Measurements from ENCODE around the gene SIRT6. TPM values are rescaled to one million over a fixed set of nuclear protein-coding genes. Genes with fewer than 3 reads are reported as not detected.
A peak's percentile ranks its signal among the peaks of the same experiment; 100 is the strongest.
"Not testable (repeated sequence)": the region's sequence is repeated elsewhere in the genome, so short reads cannot be mapped to it uniquely, and the experiment has no call there.

Gene SIRT6
- total and polyA plus RNA-seq, 4 experiments from 2014 or later: 0.19 to 27.0 (median 15.9) TPM

DNA sequence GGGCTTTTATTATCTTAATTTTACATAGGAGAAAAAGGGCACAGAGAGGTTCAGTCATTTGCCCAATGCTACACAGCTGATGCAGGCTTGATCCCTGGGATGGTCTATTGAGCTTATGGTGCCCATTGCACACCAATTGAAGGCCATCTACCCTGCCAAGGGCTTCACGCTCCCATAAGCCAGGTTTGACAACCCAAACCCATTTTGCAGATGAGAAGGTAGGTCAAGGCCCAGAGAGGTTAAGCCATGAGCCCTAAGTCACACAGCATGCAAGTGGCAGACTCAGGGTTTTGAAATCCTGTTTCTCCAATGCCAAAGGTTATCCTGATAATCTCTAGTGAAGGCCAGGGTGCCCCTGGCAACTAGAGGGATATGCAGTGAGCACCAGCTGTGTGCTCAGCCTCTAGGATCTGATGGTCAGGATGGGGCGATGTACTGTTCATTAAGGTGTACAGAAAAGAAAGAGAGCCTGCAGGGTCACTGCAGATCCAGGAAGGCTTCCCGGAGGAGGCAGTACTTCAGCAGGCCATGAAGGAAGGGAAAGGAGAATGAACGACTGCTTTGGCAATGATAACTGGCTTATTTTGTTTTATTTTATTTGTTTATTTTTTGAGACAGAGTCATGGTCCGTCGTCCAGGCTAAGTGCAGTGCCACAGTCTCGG is 20.8 kb downstream of the SIRT6 start:
- Histone ChIP-seq H3K27ac (ENCODE audit: low read depth, low read length) (no peak overlapping the region), H3K4me3 (ENCODE audit: low read length in 2 of 2) (no peak overlapping the region), H3K9me3 (ENCODE audit: control insufficient read depth in 1 of 2, low read length in 2 of 2) (no peaks in the 10 kb centered on the region), H3K4me1 (ENCODE audit: insufficient read depth, low read length) (no peaks in the 10 kb centered on the region), H3K27me3 (ENCODE audit: insufficient read depth, low read length) (no peaks in the 10 kb centered on the region), H3K36me3 (ENCODE audit: insufficient read depth, low read length) (no peaks in the 10 kb centered on the region)
- Mint-ChIP-seq H3K9me3 (no peaks in the 10 kb centered on the region), H3K27ac (no peak overlapping the region), H3K36me3 (no peaks in the 10 kb centered on the region), H3K4me1 (no peaks in the 10 kb centered on the region), H3K4me3 (no peak overlapping the region), H3K27me3 (peaks cover 2 to 6% of the 10 kb centered on the region in 2 donors)
- POLR2A ChIA-PET (ENCODE audit: partially characterized antibody): no interaction called here
- no peak for DNase-seq
- CTCF ChIA-PET (ENCODE audit: partially characterized antibody): interaction anchor here (1.1 kb wide), 1 partner anchor 21 kb away, joined by 6 read pairs; no protein-coding TSS in a partner anchor
- intact Hi-C loops (cut with micrococcal nuclease): no loop called here

DNA sequence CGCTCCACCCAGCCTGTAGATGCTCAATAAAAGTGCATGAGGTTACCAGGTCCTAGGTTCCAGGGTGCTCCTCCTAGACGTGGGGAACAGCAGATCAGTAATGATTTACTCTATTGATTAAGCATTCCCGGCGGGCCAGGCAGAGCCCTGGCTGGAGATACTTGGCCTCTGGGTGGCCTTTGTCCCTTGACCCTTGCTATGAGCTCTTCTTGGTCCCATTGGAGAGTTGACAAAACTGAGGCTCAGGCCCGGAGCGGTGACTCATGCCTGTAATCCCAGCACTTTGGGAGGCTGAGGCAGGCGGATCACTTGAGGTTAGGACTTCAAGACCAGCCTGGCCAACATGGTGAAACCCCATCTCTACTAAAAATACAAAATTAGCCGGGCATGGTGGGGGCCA is 24.4 kb downstream of the SIRT6 start:
- CTCF ChIA-PET (ENCODE audit: partially characterized antibody): interaction anchor here (0.7 to 1.9 kb wide), 2 partner anchors 18 to 35 kb away, joined by 3 to 5 read pairs; no protein-coding TSS in a partner anchor
- DNase-seq; intact Hi-C loops (cut with micrococcal nuclease); H3K4me3 Mint-ChIP-seq; H3K4me1 Mint-ChIP-seq; H3K36me3 Mint-ChIP-seq; H3K36me3 ChIP-seq (ENCODE audit: insufficient read depth, low read length); POLR2A ChIA-PET (ENCODE audit: partially characterized antibody); H3K27me3 ChIP-seq (ENCODE audit: insufficient read depth, low read length); H3K9me3 ChIP-seq (ENCODE audit: control insufficient read depth in 1 of 2, low read length in 2 of 2); H3K27me3 Mint-ChIP-seq; H3K27ac ChIP-seq (ENCODE audit: low read depth, low read length); H3K9me3 Mint-ChIP-seq; H3K4me1 ChIP-seq (ENCODE audit: insufficient read depth, low read length); H3K4me3 ChIP-seq (ENCODE audit: low read length in 2 of 2); H3K27ac Mint-ChIP-seq: not testable (repeated sequence)

GRCh38 chr19:4157164-4157563 is 25.2 kb downstream of the SIRT6 start:
- ChIA-PET POLR2A (ENCODE audit: partially characterized antibody) (no interaction called here), CTCF (ENCODE audit: partially characterized antibody) (interaction anchor here (0.7 to 1.9 kb wide), 2 partner anchors 17 to 36 kb away, joined by 3 to 5 read pairs; no protein-coding TSS in a partner anchor)
- Mint-ChIP-seq H3K4me1 (peaks cover 2 to 14% (median 7%) of the 10 kb centered on the region in 4 donors), H3K4me3 (no peak overlapping the region), H3K27ac (peak overlapping the region in 1 of 7 donors; percentile 50), H3K27me3 (peaks cover 0 to 3% of the 10 kb centered on the region in 2 donors), H3K36me3 (no peaks in the 10 kb centered on the region), H3K9me3 (no peaks in the 10 kb centered on the region)
- no peak overlapping the region for H3K27ac ChIP-seq (ENCODE audit: low read depth, low read length)
- no peaks in the 10 kb centered on the region for H3K27me3 ChIP-seq (ENCODE audit: insufficient read depth, low read length)
- H3K9me3 ChIP-seq (ENCODE audit: control insufficient read depth in 1 of 2, low read length in 2 of 2): no peaks in the 10 kb centered on the region
- no peak overlapping the region for H3K4me3 ChIP-seq (ENCODE audit: low read length in 2 of 2)
- H3K4me1 ChIP-seq (ENCODE audit: insufficient read depth, low read length): peaks cover 9% of the 10 kb centered on the region
- intact Hi-C loops (cut with micrococcal nuclease): no loop called here
- no peak for DNase-seq
- no peaks in the 10 kb centered on the region for H3K36me3 ChIP-seq (ENCODE audit: insufficient read depth, low read length)

GRCh38 chr19:4154571-4155312 is 27.6 kb downstream of the SIRT6 start:
- DNase-seq: no peak
- Histone ChIP-seq H3K4me3 (ENCODE audit: low read length in 2 of 2) (no peak overlapping the region), H3K9me3 (ENCODE audit: control insufficient read depth in 1 of 2, low read length in 2 of 2) (no peaks in the 10 kb centered on the region), H3K27me3 (ENCODE audit: insufficient read depth, low read length) (no peaks in the 10 kb centered on the region), H3K4me1 (ENCODE audit: insufficient read depth, low read length) (peaks cover 9% of the 10 kb centered on the region), H3K27ac (ENCODE audit: low read depth, low read length) (no peak overlapping the region), H3K36me3 (ENCODE audit: insufficient read depth, low read length) (no peaks in the 10 kb centered on the region)
- no peak overlapping the region for H3K27ac Mint-ChIP-seq
- H3K9me3 Mint-ChIP-seq: no peaks in the 10 kb centered on the region
- peaks cover 2 to 14% (median 7%) of the 10 kb centered on the region in 4 donors for H3K4me1 Mint-ChIP-seq
- H3K36me3 Mint-ChIP-seq: no peaks in the 10 kb centered on the region
- H3K27me3 Mint-ChIP-seq: no peaks in the 10 kb centered on the region
- POLR2A ChIA-PET (ENCODE audit: partially characterized antibody): no interaction called here
- H3K4me3 Mint-ChIP-seq: no peak overlapping the region
- CTCF ChIA-PET (ENCODE audit: partially characterized antibody): interaction anchor here (1.5 kb wide), 1 partner anchor 15 kb away, joined by 5 read pairs; no protein-coding TSS in a partner anchor
- intact Hi-C loops (cut with micrococcal nuclease): no loop called here

- H3K4me1 ChIP-seq (ENCODE audit: insufficient read depth, low read length): peaks cover 9% of the 10 kb centered on the region
- H3K27ac ChIP-seq (ENCODE audit: low read depth, low read length): no peak overlapping the region
- H3K4me3 ChIP-seq (ENCODE audit: low read length in 2 of 2): no peak overlapping the region
- H3K9me3 ChIP-seq (ENCODE audit: control insufficient read depth in 1 of 2, low read length in 2 of 2): no peaks in the 10 kb centered on the region
- no peaks in the 10 kb centered on the region for H3K36me3 Mint-ChIP-seq
- peaks cover 2 to 14% (median 7%) of the 10 kb centered on the region in 4 donors for H3K4me1 Mint-ChIP-seq
- ChIA-PET POLR2A (ENCODE audit: partially characterized antibody) (no interaction called here), CTCF (ENCODE audit: partially characterized antibody) (no interaction called here)
- H3K27ac Mint-ChIP-seq: peak overlapping the region in 1 of 7 donors; percentile 27
- H3K36me3 ChIP-seq (ENCODE audit: insufficient read depth, low read length): no peaks in the 10 kb centered on the region
- intact Hi-C loops (cut with micrococcal nuclease): no loop called here
- no peak for DNase-seq
- no peaks in the 10 kb centered on the region for H3K27me3 ChIP-seq (ENCODE audit: insufficient read depth, low read length)
- H3K4me3 Mint-ChIP-seq: peak overlapping the region in 1 of 8 donors; percentile 8
- H3K27me3 Mint-ChIP-seq: peaks cover under 1 to 4% of the 10 kb centered on the region in 2 donors
- H3K9me3 Mint-ChIP-seq: peaks cover 0 to 2% (median 0%) of the 10 kb centered on the region in 8 donors
Observed at GRCh38 chr19:4152241-4152998, 29.9 kb downstream of the SIRT6 start.

GRCh38 chr19:4151623-4152022 is 30.7 kb downstream of the SIRT6 start:
- H3K36me3 ChIP-seq (ENCODE audit: insufficient read depth, low read length): no peaks in the 10 kb centered on the region
- Mint-ChIP-seq H3K4me1 (peaks cover 2 to 14% (median 7%) of the 10 kb centered on the region in 4 donors), H3K4me3 (no peak overlapping the region), H3K9me3 (peaks cover 0 to 2% (median 0%) of the 10 kb centered on the region in 8 donors), H3K27ac (no peak overlapping the region), H3K27me3 (peaks cover 2 to 6% of the 10 kb centered on the region in 2 donors), H3K36me3 (no peaks in the 10 kb centered on the region)
- H3K27me3 ChIP-seq (ENCODE audit: insufficient read depth, low read length): no peaks in the 10 kb centered on the region
- ChIA-PET POLR2A (ENCODE audit: partially characterized antibody) (no interaction called here), CTCF (ENCODE audit: partially characterized antibody) (no interaction called here)
- intact Hi-C loops (cut with micrococcal nuclease): no loop called here
- peaks cover 9% of the 10 kb centered on the region for H3K4me1 ChIP-seq (ENCODE audit: insufficient read depth, low read length)
- DNase-seq: no peak
- H3K9me3 ChIP-seq (ENCODE audit: control insufficient read depth in 1 of 2, low read length in 2 of 2): no peaks in the 10 kb centered on the region
- no peak overlapping the region for H3K27ac ChIP-seq (ENCODE audit: low read depth, low read length)
- no peak overlapping the region for H3K4me3 ChIP-seq (ENCODE audit: low read length in 2 of 2)
